NK-92 treated with Interleukin-12 subunit alpha and Interleukin-12 subunit beta, amount 100 ng/mL, for 24 hours (cell line): Measurements from ENCODE around the gene NUBP2.

ENCODE experiments used
- DNase-seq: peaks from one replicate; lab custom pipeline; 2025; lab: John Stamatoyannopoulos, UW

NUBP2 gene

GRCh38 chr16:1772362-1772907 is 10.3 kb upstream of the NUBP2 start, which contains the start of gene EME2:
Gene EME2, plus strand, starts transcription at chr16:1772810. Its CDS starts 418 bp downstream, at chr16:1773228.
- no peak for DNase-seq

GRCh38 chr16:1772908-1773702 is 9.7 kb upstream of the NUBP2 start, which contains the start of gene MRPS34:
Gene MRPS34, minus strand, starts transcription at chr16:1773134. Its CDS starts 15 bp downstream, at chr16:1773119.
- peak; percentile 68 for DNase-seq

GRCh38 chr16:1773703-1774447 is 8.9 kb upstream of the NUBP2 start:
- DNase-seq: no peak

- no peak for DNase-seq
Observed at GRCh38 chr16:1774448-1774780, 8.3 kb upstream of the NUBP2 start.

GRCh38 chr16:1775006-1775845 is 7.5 kb upstream of the NUBP2 start:
- DNase-seq: no peak

GRCh38 chr16:1775846-1776671 is 6.7 kb upstream of the NUBP2 start:
- no peak for DNase-seq

GRCh38 chr16:1776672-1776955 is 6.1 kb upstream of the NUBP2 start:
- no peak for DNase-seq

- DNase-seq: no peak
Observed at GRCh38 chr16:1776991-1777374, 5.8 kb upstream of the NUBP2 start.

- no peak for DNase-seq
Observed at GRCh38 chr16:1777375-1778199, 5.2 kb upstream of the NUBP2 start.

- no peak for DNase-seq
Observed at GRCh38 chr16:1778200-1779179, 4.3 kb upstream of the NUBP2 start.

GRCh38 chr16:1779234-1779701 is 3.5 kb upstream of the NUBP2 start:
- no peak for DNase-seq

GRCh38 chr16:1779741-1780676 is 2.8 kb upstream of the NUBP2 start:
- no peak for DNase-seq

- DNase-seq: no peak
Observed at GRCh38 chr16:1780677-1781072, 2.1 kb upstream of the NUBP2 start.

GRCh38 chr16:1781254-1781653 is 1.5 kb upstream of the NUBP2 start:
- DNase-seq: no peak

- no peak for DNase-seq
Observed at GRCh38 chr16:1781758-1782407, 877 bp upstream of the NUBP2 start.

- no peak for DNase-seq
Observed at GRCh38 chr16:1784977-1785845, 2.5 kb downstream of the NUBP2 start.

GRCh38 chr16:1785846-1786170 is 3.0 kb downstream of the NUBP2 start:
- no peak for DNase-seq
